ENCODE results near the gene DHX16. TPM values are rescaled to one million over a fixed set of nuclear protein-coding genes. Genes with fewer than 3 reads are reported as not detected.
A peak's percentile ranks its signal among the peaks of the same experiment; 100 is the strongest.

The DHX16 gene
- total and polyA plus RNA-seq, 9 of the 15 experiments (the other 6 are each of a cell fraction or from before 2014, with no cell fraction given): 14.6 to 66.1 (median 47.5) TPM

GRCh38 chr6:30678964-30679726 lies 6.3 kb upstream of the DHX16 start (continued):
- TF ChIP-seq DEAF1 (CRISPR knock-in tag; IDR thresholded peaks at IDR 0.05) (peak; percentile 97), STAG1 (CRISPR knock-in tag; IDR thresholded peaks at IDR 0.05; ENCODE audit: borderline replicate concordance) (peak; percentile 87; the same call in 1 of the 2 replicates), SETDB1 (IDR thresholded peaks at IDR 0.05; ENCODE audit: low read length) (no peak), GTF2B (IDR thresholded peaks at IDR 0.05; ENCODE audit: extremely low read depth, insufficient read length) (no peak), ATF7 (IDR thresholded peaks at IDR 0.05) (peak; percentile 68), GABPB1 (CRISPR knock-in tag; IDR thresholded peaks at IDR 0.05) (no peak), ZBTB12 (CRISPR knock-in tag; IDR thresholded peaks at IDR 0.05) (no peak), EZH2 (IDR thresholded peaks at IDR 0.05; ENCODE audit: borderline replicate concordance, low read depth, low read length) (no peak), LCOR (CRISPR knock-in tag; IDR thresholded peaks at IDR 0.05) (peak; percentile 72), HCFC1 (IDR thresholded peaks at IDR 0.05; ENCODE audit: low read depth, low read length) (peak; percentile 54; the same call in 1 of the 2 replicates), MAFF (IDR thresholded peaks at IDR 0.05; ENCODE audit: low read length) (no peak), SRF (CRISPR knock-in tag; IDR thresholded peaks at IDR 0.05) (peak in 1 of 2 experiments; percentile 52; a peak in 1 of 4 replicates), ZNF592 (IDR thresholded peaks at IDR 0.05) (peak; percentile 70), MAZ (CRISPR knock-in tag; conservative IDR thresholded peaks at IDR 0.05 in 1 of 2, IDR thresholded peaks at IDR 0.05 in 1 of 2) (peak; percentile 69 to 92), ILK (tag; IDR thresholded peaks at IDR 0.05; ENCODE audit: borderline replicate concordance, low read depth) (no peak), MLLT1 (IDR thresholded peaks at IDR 0.05) (peak in 1 of 2 experiments; percentile 43; a peak in 2 of 4 replicates)

Measured in K562 (cell line).